HCT116 (cell line): ENCODE data around the gene TRERF1. TPM values are rescaled to one million over a fixed set of nuclear protein-coding genes. Genes with fewer than 3 reads are reported as not detected.

Source experiments
- ATAC-seq: fragments of 200-7000 bp; cut with Tn5 transposase; 2 replicates; pipeline ENCODE4 v1.9.1; 2020; ENCODE audit warnings: mild to moderate bottlenecking, moderate library complexity
- BruUV-seq: library from RNA; stranded (reverse); fragments of 400-500 nt; replicated peaks from 2 replicates; lab custom pipeline; 2021; lab: Mats Ljungman, UMichigan
- CTCF ChIA-PET: fragments of 300-600 bp; sonication (Branson Sonifier 250); formaldehyde crosslinking; loops from one replicate; lab custom pipeline; 2021; ENCODE audit warnings: antibody characterized with exemption; lab: Charles Lee
- POLR2A ChIA-PET: fragments of 300-600, 350-600 bp; sonication (Branson Sonifier 250); formaldehyde crosslinking; loops from one replicate; lab custom pipeline; 2021; ENCODE audit warnings: antibody characterized with exemption; lab: Charles Lee
- RAD21 ChIA-PET, 2 experiments: fragments of 300-600 bp; sonication (Branson Sonifier 250); formaldehyde crosslinking; loops; one replicate each; lab custom pipeline; 2023; ENCODE audit warnings: low total read pairs in 2 of 2; ENCODE audit not compliant: uncharacterized antibody in 2 of 2, unreplicated experiment in 2 of 2, low non-redundant PET in 1 of 2; lab: Charles Lee
- DNase-seq: peaks from one replicate; pipeline ENCODE4 v3.0.0-alpha.2; 2010; ENCODE audit warnings: low read depth, low spot score
- H2AFZ ChIP-seq: fragments of 200-600 bp; shearing (Covaris generic), sonication (generic); 2 replicates; pipeline ENCODE4 v1.6.1; 2017; ENCODE audit warnings: low read depth, mixed run types, mixed read lengths, antibody characterized with exemption, low read length; ENCODE audit not compliant: poor library complexity, severe bottlenecking
- H3K27ac ChIP-seq: 2 replicates; pipeline ENCODE4 v1.5.1; 2012; ENCODE audit warnings: low read depth, low read length
- H3K27me3 ChIP-seq: fragments of 200-600 bp; sonication (generic); 2 replicates; pipeline ENCODE4 v1.6.1; 2016; ENCODE audit warnings: mixed run types, low read length, mixed read lengths; ENCODE audit not compliant: insufficient read depth
- H3K36me3 ChIP-seq, 2 experiments: fragments of 200-500 bp in 1 of 2; fragments of 200-600 bp in 1 of 2; sonication (Bioruptor generic) in 1 of 2; sonication (generic) in 1 of 2; 2 replicates each; pipeline versions ENCODE4 v1.5.1 to v1.6.1; 2014 to 2016; ENCODE audit warnings: low read length in 2 of 2, inconsistent platforms in 1 of 2, mixed read lengths in 1 of 2, mixed run types in 1 of 2; ENCODE audit not compliant: insufficient read depth in 2 of 2, control insufficient read depth in 1 of 2
- H3K4me1 ChIP-seq, 2 experiments: fragments of 200-600 bp in 1 of 2; sonication (generic) in 1 of 2; 2 replicates each; pipeline versions ENCODE4 v1.5.1 to v1.6.1; 2012 to 2017; ENCODE audit warnings: low read length in 2 of 2, inconsistent platforms in 1 of 2, mild to moderate bottlenecking in 1 of 2, mixed read lengths in 1 of 2, mixed run types in 1 of 2, moderate library complexity in 1 of 2; ENCODE audit not compliant: insufficient read depth in 2 of 2, control insufficient read depth in 1 of 2
- H3K4me2 ChIP-seq: fragments of 200-600 bp; sonication (generic); 2 replicates; pipeline ENCODE4 v1.6.1; 2017; ENCODE audit warnings: mixed run types, low read length, mixed read lengths
- H3K4me3 ChIP-seq, 2 experiments: fragments of 200-600 bp in 1 of 2; sonication (generic) in 1 of 2; replicated peaks in 1 of 2; 2 replicates each; pipeline ENCODE4 v1.5.1; 2011 to 2016; ENCODE audit warnings: low read length in 2 of 2, control low read depth in 1 of 2, low read depth in 1 of 2, mild to moderate bottlenecking in 1 of 2, mixed read lengths in 1 of 2, mixed run types in 1 of 2
- H3K79me2 ChIP-seq: fragments of 200-600 bp; sonication (generic); 2 replicates; pipeline ENCODE4 v1.6.1; 2017; ENCODE audit warnings: mild to moderate bottlenecking, mixed run types, low read length, moderate library complexity, mixed read lengths; ENCODE audit not compliant: insufficient read depth
- H3K9ac ChIP-seq: fragments of 200-600 bp; sonication (generic); 2 replicates; pipeline ENCODE4 v1.6.1; 2016; ENCODE audit warnings: low read length, mixed read lengths
- H3K9me2 ChIP-seq: fragments of 200-600 bp; sonication (generic), shearing (Covaris generic); 2 replicates; pipeline ENCODE4 v1.6.1; 2017; ENCODE audit warnings: mixed run types, mild to moderate bottlenecking, moderate library complexity; ENCODE audit not compliant: insufficient read depth
- H3K9me3 ChIP-seq, 2 experiments: fragments of 200-500 bp in 1 of 2; fragments of 200-600 bp in 1 of 2; sonication (Bioruptor generic) in 1 of 2; sonication (generic) in 1 of 2; 2 replicates each; pipeline ENCODE4 v1.6.1; 2014 to 2017; ENCODE audit warnings: low read length in 2 of 2, mixed read lengths in 2 of 2, inconsistent platforms in 1 of 2, low read depth in 1 of 2, mild to moderate bottlenecking in 1 of 2, mixed run types in 1 of 2, moderate library complexity in 1 of 2; ENCODE audit not compliant: control insufficient read depth in 1 of 2, insufficient read depth in 1 of 2
- H4K20me1 ChIP-seq: fragments of 200-600 bp; sonication (generic), shearing (Covaris generic); 2 replicates; pipeline ENCODE4 v1.6.1; 2017; ENCODE audit warnings: mixed run types, mild to moderate bottlenecking, moderate library complexity; ENCODE audit not compliant: insufficient read depth
- CEBPB ChIP-seq: IDR thresholded peaks from 2 replicates; pipeline ENCODE4 v1.6.1; 2012; ENCODE audit warnings: low read depth
- CTCF ChIP-seq, 3 experiments: fragments of 200-600 bp in 1 of 3; sonication (generic) in 1 of 3; IDR thresholded peaks in 2 of 3; conservative IDR thresholded peaks in 1 of 3; 2 replicates each; pipeline ENCODE4 v1.5.1; 2012 to 2017; ENCODE audit warnings: low read depth in 2 of 3, low read length in 2 of 3, antibody characterized with exemption in 1 of 3, borderline replicate concordance in 1 of 3, control low read depth in 1 of 3, mild to moderate bottlenecking in 1 of 3, mixed read lengths in 1 of 3, mixed run types in 1 of 3, moderate library complexity in 1 of 3; ENCODE audit not compliant: insufficient read depth in 1 of 3
- EZH2phosphoT487 ChIP-seq: fragments of 200-600 bp; IDR thresholded peaks from 2 replicates; pipeline ENCODE4 v1.6.1; 2018; ENCODE audit warnings: antibody characterized with exemption, borderline replicate concordance
- FOSL1 ChIP-seq: IDR thresholded peaks from 2 replicates; pipeline ENCODE4 v1.6.1; 2012; ENCODE audit warnings: low read depth
- POLR2AphosphoS5 ChIP-seq: IDR thresholded peaks from 2 replicates; pipeline ENCODE4 v1.6.1; 2011; ENCODE audit warnings: mild to moderate bottlenecking, low read depth, low read length, moderate library complexity
- REST ChIP-seq: IDR thresholded peaks from 2 replicates; pipeline ENCODE4 v1.6.1; 2012; ENCODE audit warnings: low read depth
- SP1 ChIP-seq: IDR thresholded peaks from 2 replicates; pipeline ENCODE4 v1.6.1; 2012; ENCODE audit warnings: low read depth
- YY1 ChIP-seq: IDR thresholded peaks from 2 replicates; pipeline ENCODE4 v1.6.1; 2011; ENCODE audit warnings: low read length, low read depth, moderate library complexity, mild to moderate bottlenecking; ENCODE audit not compliant: insufficient replicate concordance; ENCODE audit errors: extremely low read depth
- ZBTB33 ChIP-seq: IDR thresholded peaks from 2 replicates; pipeline ENCODE4 v1.6.1; 2011; ENCODE audit warnings: mild to moderate bottlenecking, low read length, moderate library complexity; ENCODE audit not compliant: insufficient replicate concordance; ENCODE audit errors: extremely low read depth
- ZFX ChIP-seq: fragments of 450-650 bp; IDR thresholded peaks from 2 replicates; pipeline ENCODE4 v1.6.1; 2017
- intact Hi-C: fragments of 100-400 bp; cut with micrococcal nuclease; formaldehyde crosslinking; loops from 2 replicates; pipeline ENCODE4 v1.10.0; 2022
- total RNA-seq: library from RNA; stranded (reverse); gene quantifications from one replicate; pipeline ENCODE4 v1.2.1, GENCODE V29; 2021; ENCODE audit not compliant: unreplicated experiment

The TRERF1 gene
- total RNA-seq, 1 experiment from 2014 or later, result 12.4 TPM

- TF ChIP-seq REST (no peak), EZH2phosphoT487 (no peak), POLR2AphosphoS5 (peak; percentile 77)
Measured at GRCh38 chr6:42452171-42453030, 675 bp upstream of the TRERF1 start (continued).

- DNase-seq (no peak), ATAC-seq (peak; percentile 4)
- TSS peak; percentile 38 for BruUV-seq
- peak overlapping the region; percentile 80 to 89 for H3K4me3 ChIP-seq
- H3K27ac ChIP-seq, result peak overlapping the region; percentile 65; the same call in 1 of the 2 replicates
- no peaks in the 10 kb centered on the region for H3K27me3 ChIP-seq
- RAD21 ChIA-PET, result no interaction called here
- no peaks in the 10 kb centered on the region for H3K9me3 ChIP-seq
- no peaks in the 10 kb centered on the region for H4K20me1 ChIP-seq
- intact Hi-C loops, result loop anchor here (5.0 kb wide), 3 partner anchors 82 to 188 kb away; no protein-coding TSS in a partner anchor
- H3K4me1 ChIP-seq, result peaks cover 15 to 25% of the 10 kb centered on the region in 2 experiments
- TF ChIP-seq ZBTB33, result no peak
- no peak for TF ChIP-seq ZFX
- TF ChIP-seq CTCF (IDR thresholded peaks at IDR 0.05 in 2 of 3, conservative IDR thresholded peaks at IDR 0.05 in 1 of 3; ENCODE audit: borderline replicate concordance in 1 of 3, insufficient read depth in 1 of 3, low read depth in 2 of 3, low read length in 2 of 3), result no peak
- TF ChIP-seq SP1, result no peak
- TF ChIP-seq YY1, result no peak
- TF ChIP-seq CEBPB, result no peak
- TF ChIP-seq FOSL1, result no peak
- H3K4me2 ChIP-seq, result peak overlapping the region; percentile 99
- H3K79me2 ChIP-seq, result no peaks in the 10 kb centered on the region; the same call in none of the 2 replicates
- POLR2A ChIA-PET, result no interaction called here
- peak overlapping the region; percentile 97 for H2AFZ ChIP-seq
- no peaks in the 10 kb centered on the region for H3K9me2 ChIP-seq
- no peaks in the 10 kb centered on the region for H3K36me3 ChIP-seq
- peak overlapping the region; percentile 72 for H3K9ac ChIP-seq
- CTCF ChIA-PET, result interaction anchor here (0.6 kb wide), 1 partner anchor 226 kb away, joined by 3 read pairs; no protein-coding TSS in a partner anchor
Measured at GRCh38 chr6:42450477-42451332, 1.0 kb downstream of the TRERF1 start.
